SU-DHL-6 (cell line): ENCODE measurements around the gene EIF3B.

Experiments used
- H2AFZ ChIP-seq: fragments of 200-600 bp; sonication (generic); 2 replicates; pipeline ENCODE4 v1.6.1; 2014; ENCODE audit warnings: low read depth, mild to moderate bottlenecking, moderate library complexity, mixed read lengths, antibody characterized with exemption, low read length; ENCODE audit not compliant: severe bottlenecking
- H3F3A ChIP-seq: fragments of 200-600 bp; shearing (Covaris generic); 2 replicates; pipeline ENCODE4 v1.6.0; 2016; ENCODE audit warnings: antibody characterized with exemption, mild to moderate bottlenecking; ENCODE audit not compliant: insufficient read depth
- H3K27ac ChIP-seq: fragments of 200-600 bp; sonication (generic); 2 replicates; pipeline ENCODE4 v1.5.1; 2016; ENCODE audit warnings: low read depth, mild to moderate bottlenecking, low read length, moderate library complexity, mixed read lengths
- H3K27me3 ChIP-seq: fragments of 200-600 bp; sonication (generic), shearing (Covaris generic); 2 replicates; pipeline ENCODE4 v1.6.0; 2014; ENCODE audit warnings: mild to moderate bottlenecking, low read length
- H3K36me3 ChIP-seq: fragments of 200-600 bp; sonication (generic); 2 replicates; pipeline ENCODE4 v1.6.1; 2014; ENCODE audit warnings: mild to moderate bottlenecking, low read length, mixed read lengths
- H3K4me2 ChIP-seq: fragments of 300-600, 200-600 bp; shearing (Covaris generic), sonication (generic); 2 replicates; pipeline ENCODE4 v1.6.0; 2014; ENCODE audit warnings: low read length, low read depth, mild to moderate bottlenecking; ENCODE audit not compliant: poor library complexity, severe bottlenecking
- H3K4me3 ChIP-seq: fragments of 200-600 bp; sonication (generic); 2 replicates; pipeline ENCODE4 v1.5.1; 2014; ENCODE audit warnings: antibody characterized with exemption, low read length, mild to moderate bottlenecking, mixed read lengths; ENCODE audit not compliant: insufficient read depth, poor library complexity, severe bottlenecking
- H3K79me2 ChIP-seq: fragments of 200-600 bp; sonication (generic); 2 replicates; pipeline ENCODE4 v1.6.1; 2014; ENCODE audit warnings: mild to moderate bottlenecking, low read length, moderate library complexity; ENCODE audit not compliant: insufficient read depth
- H3K9ac ChIP-seq: fragments of 200-600 bp; sonication (generic); 2 replicates; pipeline ENCODE4 v1.7.0; 2014; ENCODE audit warnings: mild to moderate bottlenecking, low read length
- H3K9me2 ChIP-seq: fragments of 200-600 bp; sonication (generic); replicated peaks from 2 replicates; pipeline ENCODE4 v1.6.1; 2014; ENCODE audit warnings: low read length; ENCODE audit not compliant: insufficient read depth
- H3K9me3 ChIP-seq: fragments of 200-600 bp; sonication (generic); 2 replicates; pipeline ENCODE4 v1.6.1; 2014; ENCODE audit warnings: low read length, mixed read lengths; ENCODE audit not compliant: insufficient read depth
- H4K20me1 ChIP-seq: fragments of 200-600 bp; sonication (generic); 2 replicates; pipeline ENCODE4 v1.6.1; 2014; ENCODE audit warnings: low read depth, mild to moderate bottlenecking, antibody characterized with exemption, low read length, moderate library complexity, mixed read lengths
- EZH2phosphoT487 ChIP-seq: fragments of 200-600 bp; sonication (generic), shearing (Covaris generic); conservative IDR thresholded peaks from 2 replicates; pipeline ENCODE4 v1.6.1; 2018; ENCODE audit warnings: mild to moderate bottlenecking, antibody characterized with exemption, low read length, moderate library complexity, mixed read lengths
- TF ChIP-seq, protein P1 (sequence below): fragments of 200-600 bp; sonication (generic); IDR thresholded peaks from one replicate; pipeline ENCODE4 v1.5.1; 2017; ENCODE audit warnings: antibody characterized with exemption, mild to moderate bottlenecking, low read length, moderate library complexity; ENCODE audit not compliant: insufficient read depth, poor library complexity, severe bottlenecking

Gene EIF3B

DNA sequence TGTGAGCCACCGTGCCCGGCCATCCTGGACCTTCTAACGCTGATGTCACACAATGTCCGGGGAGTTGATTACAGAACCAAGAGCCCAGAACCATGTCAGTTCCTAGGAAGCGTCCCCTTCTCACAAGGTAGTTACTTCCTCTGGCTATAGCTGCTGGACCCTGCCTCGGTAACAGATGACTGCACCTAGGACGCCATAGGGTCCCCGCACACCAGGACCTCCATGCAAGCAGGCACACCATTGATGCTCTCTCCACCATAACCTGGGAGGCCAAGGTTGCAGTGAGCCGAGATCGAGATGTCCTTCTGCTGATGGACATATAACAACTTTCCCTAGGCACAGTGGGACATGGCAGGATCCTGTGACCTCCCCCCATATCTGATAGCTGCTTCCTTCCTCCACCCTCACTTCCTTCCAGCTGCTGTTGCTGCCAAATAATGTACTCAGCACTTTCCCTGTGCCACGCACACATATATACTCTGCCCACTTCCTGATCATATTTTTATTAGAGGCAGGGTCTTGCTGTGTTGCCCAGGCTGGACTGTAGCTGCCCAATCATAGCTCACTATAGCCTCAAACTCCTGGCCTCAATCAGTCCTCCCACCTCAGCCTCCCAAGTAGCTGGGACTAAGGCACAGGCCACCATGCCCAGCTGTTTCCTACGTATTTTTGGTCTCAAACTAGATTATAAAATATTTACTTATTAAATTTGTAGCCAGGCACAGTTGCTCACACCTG, 36.9 kb upstream of the EIF3B start:
- H3F3A ChIP-seq, result peaks cover 11% of the 10 kb centered on the region
- no peak overlapping the region for H2AFZ ChIP-seq
- H3K36me3 ChIP-seq, result no peaks in the 10 kb centered on the region
- no peaks in the 10 kb centered on the region for H3K9me2 ChIP-seq
- no peak overlapping the region for H3K27ac ChIP-seq
- H4K20me1 ChIP-seq, result no peaks in the 10 kb centered on the region
- H3K79me2 ChIP-seq, result peaks cover 12% of the 10 kb centered on the region
- H3K9me3 ChIP-seq, result no peaks in the 10 kb centered on the region
- H3K4me2 ChIP-seq, result no peak overlapping the region
- H3K27me3 ChIP-seq, result no peaks in the 10 kb centered on the region
- no peak for TF ChIP-seq EZH2phosphoT487
- TF ChIP-seq, protein P1, sequence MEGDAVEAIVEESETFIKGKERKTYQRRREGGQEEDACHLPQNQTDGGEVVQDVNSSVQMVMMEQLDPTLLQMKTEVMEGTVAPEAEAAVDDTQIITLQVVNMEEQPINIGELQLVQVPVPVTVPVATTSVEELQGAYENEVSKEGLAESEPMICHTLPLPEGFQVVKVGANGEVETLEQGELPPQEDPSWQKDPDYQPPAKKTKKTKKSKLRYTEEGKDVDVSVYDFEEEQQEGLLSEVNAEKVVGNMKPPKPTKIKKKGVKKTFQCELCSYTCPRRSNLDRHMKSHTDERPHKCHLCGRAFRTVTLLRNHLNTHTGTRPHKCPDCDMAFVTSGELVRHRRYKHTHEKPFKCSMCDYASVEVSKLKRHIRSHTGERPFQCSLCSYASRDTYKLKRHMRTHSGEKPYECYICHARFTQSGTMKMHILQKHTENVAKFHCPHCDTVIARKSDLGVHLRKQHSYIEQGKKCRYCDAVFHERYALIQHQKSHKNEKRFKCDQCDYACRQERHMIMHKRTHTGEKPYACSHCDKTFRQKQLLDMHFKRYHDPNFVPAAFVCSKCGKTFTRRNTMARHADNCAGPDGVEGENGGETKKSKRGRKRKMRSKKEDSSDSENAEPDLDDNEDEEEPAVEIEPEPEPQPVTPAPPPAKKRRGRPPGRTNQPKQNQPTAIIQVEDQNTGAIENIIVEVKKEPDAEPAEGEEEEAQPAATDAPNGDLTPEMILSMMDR, result no peak
- H3K9ac ChIP-seq, result no peak overlapping the region
- no peak overlapping the region for H3K4me3 ChIP-seq

DNA sequence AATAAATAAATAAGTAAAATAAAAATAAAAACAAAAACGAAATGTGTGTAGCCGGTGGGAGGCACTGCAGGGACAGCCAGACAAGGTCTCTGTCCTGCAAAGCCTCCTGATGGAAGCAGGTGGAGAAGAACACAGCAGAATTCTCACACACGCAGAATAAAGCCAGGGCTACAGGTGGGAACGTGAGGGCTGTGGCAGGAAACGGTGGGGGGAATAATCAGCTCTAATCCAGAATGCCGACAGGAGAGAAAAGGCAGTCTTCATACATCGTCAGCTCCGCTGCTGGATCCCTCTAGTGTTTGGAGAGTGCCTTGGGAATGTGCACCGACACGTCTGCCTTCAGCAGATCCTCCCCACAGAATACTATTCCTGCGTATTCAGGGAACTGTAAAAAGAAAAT, 33.6 kb upstream of the EIF3B start:
- Histone ChIP-seq H3K36me3 (no peaks in the 10 kb centered on the region), H2AFZ (no peak overlapping the region), H4K20me1 (no peaks in the 10 kb centered on the region), H3K9me3 (no peaks in the 10 kb centered on the region), H3K4me3 (no peak overlapping the region), H3K79me2 (no peaks in the 10 kb centered on the region), H3K27ac (no peak overlapping the region), H3F3A (no peaks in the 10 kb centered on the region), H3K9ac (no peak overlapping the region), H3K9me2 (no peaks in the 10 kb centered on the region), H3K4me2 (no peak overlapping the region), H3K27me3 (no peaks in the 10 kb centered on the region)
- TF ChIP-seq EZH2phosphoT487, result no peak
- TF ChIP-seq, protein P1, result no peak

DNA sequence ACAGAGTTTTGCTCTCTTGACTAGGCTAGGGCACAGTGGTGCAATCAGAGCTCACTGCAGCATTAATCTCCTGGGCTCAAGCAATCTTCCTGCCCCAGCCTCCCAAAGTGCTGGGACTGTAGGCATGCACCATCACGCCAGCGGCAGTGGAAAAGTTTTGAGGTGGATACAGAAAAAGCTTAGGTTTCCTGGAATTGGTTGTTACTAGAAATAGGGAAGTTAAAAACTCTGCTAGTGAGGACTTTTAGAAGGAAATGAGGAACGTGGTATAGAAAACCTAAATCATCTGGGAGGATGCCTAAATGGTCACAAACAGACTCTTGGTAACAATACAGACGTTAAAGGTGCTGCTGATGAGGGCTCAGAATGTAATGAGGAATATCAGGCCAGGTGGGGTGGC, 29.5 kb upstream of the EIF3B start:
- H3K4me3 ChIP-seq, result no peak overlapping the region
- H3K9me2 ChIP-seq, result no peaks in the 10 kb centered on the region
- no peaks in the 10 kb centered on the region for H3K27me3 ChIP-seq
- no peaks in the 10 kb centered on the region for H3K36me3 ChIP-seq
- no peak for TF ChIP-seq EZH2phosphoT487
- TF ChIP-seq, protein P1, result no peak
- no peak overlapping the region for H3K27ac ChIP-seq
- no peaks in the 10 kb centered on the region for H3K79me2 ChIP-seq
- no peaks in the 10 kb centered on the region for H3K9me3 ChIP-seq
- H2AFZ ChIP-seq, result no peak overlapping the region
- no peak overlapping the region for H3K9ac ChIP-seq
- H3K4me2 ChIP-seq, result no peak overlapping the region
- no peaks in the 10 kb centered on the region for H3F3A ChIP-seq
- H4K20me1 ChIP-seq, result no peaks in the 10 kb centered on the region
